ENCODE measurements around the gene SH3BP2. TPM values are rescaled to one million over a fixed set of nuclear protein-coding genes. Genes with fewer than 3 reads are reported as not detected.

The SH3BP2 gene
- total RNA-seq, 2 experiments from 2014 or later: 10.9 to 31.6 TPM

- H3K36me3 ChIP-seq (ENCODE audit: insufficient read depth, low read length): no peaks in the 10 kb centered on the region
- no peaks in the 10 kb centered on the region for H3K9me3 ChIP-seq (ENCODE audit: low read length)
- peak overlapping the region; percentile 60 for H3K4me2 ChIP-seq (ENCODE audit: low read length)
- peak overlapping the region; percentile 35 for H3K27ac ChIP-seq (ENCODE audit: low read depth, low read length, poor library complexity, severe bottlenecking)
- ChIA-PET POLR2A (interaction anchor here (0.5 to 4.3 kb wide), 17 partner anchors 12 to 178 kb away, joined by 3 to 13 read pairs (median 4); partner anchors contain the start of genes GRK4 and TNIP2), CTCF (ENCODE audit: unreplicated experiment) (interaction anchor here (0.8 kb wide), 1 partner anchor 26 kb away, joined by 5 read pairs; no protein-coding TSS in a partner anchor)
- BruUV-seq (replicated peaks): TSS peak; percentile 98
- intact Hi-C loops (cut with micrococcal nuclease; ENCODE audit: unreplicated experiment): loop anchor here (2.0 kb wide), 1 partner anchor 27 kb away; no protein-coding TSS in a partner anchor
- no peaks in the 10 kb centered on the region for H3K9me2 ChIP-seq (ENCODE audit: insufficient read depth, low read length)
- peak overlapping the region; percentile 73; the same call in 1 of the 2 replicates for H2AFZ ChIP-seq (ENCODE audit: low read length)
- TF ChIP-seq CTCF (conservative IDR thresholded peaks at IDR 0.05; ENCODE audit: low read length) (no peak), EZH2phosphoT487 (IDR thresholded peaks at IDR 0.05; ENCODE audit: borderline replicate concordance, low read depth, low read length) (no peak)
- no peak for DNase-seq (ENCODE audit: low spot score)
- no peaks in the 10 kb centered on the region for H3K79me2 ChIP-seq (ENCODE audit: insufficient read depth, low read depth, low read length)
- H3K4me1 ChIP-seq (ENCODE audit: insufficient read depth, low read length, poor library complexity, severe bottlenecking): peaks cover 32% of the 10 kb centered on the region
- H4K20me1 ChIP-seq (ENCODE audit: insufficient read depth, low read length): no peaks in the 10 kb centered on the region
- H3K4me3 ChIP-seq (ENCODE audit: low read depth, low read length, poor library complexity, severe bottlenecking): peak overlapping the region; percentile 7
These were observed 6.7 kb upstream of the SH3BP2 start for GRCh38 chr4:2786152-2786671.

GRCh38 chr4:2786794-2787229, 6.1 kb upstream of the SH3BP2 start:
- no TSS peak for BruUV-seq (replicated peaks)
- no peak overlapping the region for H3K4me3 ChIP-seq (ENCODE audit: low read depth, low read length, poor library complexity, severe bottlenecking)
- no peaks in the 10 kb centered on the region for H3K9me3 ChIP-seq (ENCODE audit: low read length)
- H3K79me2 ChIP-seq (ENCODE audit: insufficient read depth, low read depth, low read length): no peaks in the 10 kb centered on the region
- peak overlapping the region; percentile 60 for H3K4me2 ChIP-seq (ENCODE audit: low read length)
- TF ChIP-seq EZH2phosphoT487 (IDR thresholded peaks at IDR 0.05; ENCODE audit: borderline replicate concordance, low read depth, low read length) (no peak), CTCF (conservative IDR thresholded peaks at IDR 0.05; ENCODE audit: low read length) (no peak)
- no peaks in the 10 kb centered on the region for H4K20me1 ChIP-seq (ENCODE audit: insufficient read depth, low read length)
- peak overlapping the region; percentile 87 for H2AFZ ChIP-seq (ENCODE audit: low read length)
- no peaks in the 10 kb centered on the region for H3K36me3 ChIP-seq (ENCODE audit: insufficient read depth, low read length)
- no peaks in the 10 kb centered on the region for H3K9me2 ChIP-seq (ENCODE audit: insufficient read depth, low read length)
- H3K27ac ChIP-seq (ENCODE audit: low read depth, low read length, poor library complexity, severe bottlenecking): peak overlapping the region; percentile 51
- intact Hi-C loops (cut with micrococcal nuclease; ENCODE audit: unreplicated experiment): loop anchor here (2.0 kb wide), 1 partner anchor 26 kb away; no protein-coding TSS in a partner anchor
- no peak for DNase-seq (ENCODE audit: low spot score)
- peaks cover 32% of the 10 kb centered on the region for H3K4me1 ChIP-seq (ENCODE audit: insufficient read depth, low read length, poor library complexity, severe bottlenecking)
- ChIA-PET CTCF (ENCODE audit: unreplicated experiment) (no interaction called here), POLR2A (interaction anchor here (0.5 to 4.3 kb wide), 12 partner anchors 13 to 287 kb away, joined by 3 to 13 read pairs (median 4); partner anchors contain the start of gene GRK4)

Measured in OCI-LY7 (cell line).